ENCODE results near the gene SIL1. TPM values are rescaled to one million over a fixed set of nuclear protein-coding genes. Genes with fewer than 3 reads are reported as not detected.

Gene SIL1
- total and polyA plus RNA-seq, 2 of the 13 experiments (the other 11 are each of a cell fraction or from before 2014, with no cell fraction given), result 26.0 to 30.0 TPM

- TF ChIP-seq ZNF770 (CRISPR knock-in tag; IDR thresholded peaks at IDR 0.05) (no peak), MIER2 (CRISPR knock-in tag; IDR thresholded peaks at IDR 0.05) (no peak), TP53 (CRISPR knock-in tag; conservative IDR thresholded peaks at IDR 0.05) (no peak), MYC (CRISPR knock-in tag; IDR thresholded peaks at IDR 0.05; ENCODE audit: borderline replicate concordance) (no peak), GATAD2A (CRISPR knock-in tag; IDR thresholded peaks at IDR 0.05) (no peak), ZNF3 (CRISPR knock-in tag; IDR thresholded peaks at IDR 0.05) (no peak)
Measured at GRCh38 chr5:139185589-139185988, 12.6 kb downstream of the SIL1 start (continued).

- Histone ChIP-seq H3K9ac (ENCODE audit: insufficient read depth, low read depth, low read length) (no peak overlapping the region), H3K4me3 (replicated peaks in 1 of 3; ENCODE audit: insufficient read depth in 1 of 3, low read depth in 2 of 3, low read length in 3 of 3) (no peak overlapping the region), H3K36me3 (replicated peaks in 1 of 2; ENCODE audit: control insufficient read depth in 1 of 2, insufficient read depth in 2 of 2, low read length in 2 of 2) (0 out of 5 replicates have a peak, but pooled peaks cover 0 to 4% of the 10 kb centered on the region in 2 experiments), H3K4me2 (ENCODE audit: low read depth, low read length) (no peak overlapping the region), H4K20me1 (ENCODE audit: insufficient read depth, low read length) (no peaks in the 10 kb centered on the region), H3K27ac (ENCODE audit: extremely low read length, insufficient read depth, low read length) (no peak overlapping the region), H2AFZ (ENCODE audit: low read length) (no peak overlapping the region), H3K4me1 (ENCODE audit: insufficient read depth, low read length) (peaks cover 5% of the 10 kb centered on the region), H3K27me3 (ENCODE audit: control insufficient read depth in 1 of 2, insufficient read depth in 2 of 2, low read length in 2 of 2) (no peaks in the 10 kb centered on the region), H3K9me3 (ENCODE audit: low read length) (no peaks in the 10 kb centered on the region), H3K79me2 (ENCODE audit: insufficient read depth, low read length) (peaks cover 4% of the 10 kb centered on the region)
- no peak for FAIRE-seq
- ChIA-PET CTCF (ENCODE audit: low intra/inter-chr PET ratio, low total read pairs) (no interaction called here), POLR2A (no interaction called here)
- DNase-seq (ENCODE audit: low spot score), result no peak
- intact Hi-C loops (cut with micrococcal nuclease; ENCODE audit: unreplicated experiment) (no loop called here), in situ Hi-C loops (cut with HindIII; ENCODE audit: extremely low pct_ligation_motif_present, low pct_unique_long_range_greater_than_20kb) (no loop called here)
- 83% methylated on average over 2 of the region's 2 CpGs for WGBS (ENCODE audit: low lambda C conversion rate)
- no TSS peak for BruUV-seq (replicated peaks)
- no peak for ATAC-seq
- TF ChIP-seq ZNF44 (CRISPR knock-in tag; IDR thresholded peaks at IDR 0.05) (no peak), ZNF775 (CRISPR knock-in tag; IDR thresholded peaks at IDR 0.05; ENCODE audit: borderline replicate concordance) (no peak), TRAFD1 (CRISPR knock-in tag; IDR thresholded peaks at IDR 0.05; ENCODE audit: borderline replicate concordance) (no peak), SP1 (IDR thresholded peaks at IDR 0.05) (no peak), SP1 (CRISPR knock-in tag; IDR thresholded peaks at IDR 0.05) (no peak), DDIT3 (CRISPR knock-in tag; IDR thresholded peaks at IDR 0.05) (no peak), PTBP1 (IDR thresholded peaks at IDR 0.05; ENCODE audit: low read depth, low read length, poor library complexity, severe bottlenecking) (no peak), GABPA (IDR thresholded peaks at IDR 0.05; ENCODE audit: low read depth, low read length) (no peak), GABPA (CRISPR knock-in tag; IDR thresholded peaks at IDR 0.05; ENCODE audit: low read depth) (no peak), ZNF746 (CRISPR knock-in tag; IDR thresholded peaks at IDR 0.05) (no peak), SNAPC5 (CRISPR knock-in tag; IDR thresholded peaks at IDR 0.05; ENCODE audit: borderline replicate concordance) (no peak), ZNF768 (CRISPR knock-in tag; IDR thresholded peaks at IDR 0.05) (no peak), ZFX (CRISPR knock-in tag; IDR thresholded peaks at IDR 0.05; ENCODE audit: low read depth) (no peak)
Measured at GRCh38 chr5:139183502-139183901, 14.7 kb downstream of the SIL1 start.
